ENCODE results near the gene LGALS4. TPM values are rescaled to one million over a fixed set of nuclear protein-coding genes. Genes with fewer than 3 reads are reported as not detected.

The LGALS4 gene
- total RNA-seq, 1 experiment from 2014 or later = not detected

DNA sequence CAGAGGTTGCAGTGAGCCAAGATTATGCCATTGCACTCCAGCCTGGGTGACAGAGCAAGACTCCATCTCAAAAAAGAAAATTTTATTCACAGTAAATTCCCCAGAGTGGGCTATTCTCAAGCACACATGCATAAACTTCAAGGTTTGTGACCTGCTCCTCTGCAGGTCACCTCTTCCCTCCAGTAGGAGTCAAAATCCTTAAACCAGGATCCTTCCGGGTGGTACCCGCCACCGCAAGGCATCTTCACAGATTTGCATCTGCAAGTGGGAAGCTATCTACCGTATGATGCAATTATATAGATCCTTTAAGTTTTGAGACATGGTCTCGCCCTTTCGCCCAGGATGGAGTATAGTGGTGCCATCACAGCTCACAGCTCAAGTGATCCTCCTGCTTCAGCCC, 21.8 kb upstream of the LGALS4 start:
- H3K9me3 Mint-ChIP-seq (ENCODE audit: unreplicated experiment) = no peaks in the 10 kb centered on the region
- ChIA-PET POLR2A (interaction anchor here (0.9 to 5.8 kb wide), 10 partner anchors 15 to 200 kb away, joined by 4 to 74 read pairs (median 6); partner anchors contain the start of gene ACTN4), CTCF (interaction anchor here (0.5 to 1.9 kb wide), 4 partner anchors 95 to 452 kb away, joined by 3 to 6 read pairs (median 3); partner anchors contain the start of gene SARS2)
- intact Hi-C loops (cut with micrococcal nuclease) = loop anchor here (5.0 kb wide), 2 partner anchors 37 to 277 kb away; no protein-coding TSS in a partner anchor
- H3K27me3 Mint-ChIP-seq (ENCODE audit: insufficient read depth, unreplicated experiment) = no peaks in the 10 kb centered on the region
- no peak for DNase-seq (ENCODE audit: unreplicated experiment)
- H3K4me1 Mint-ChIP-seq (ENCODE audit: insufficient read depth, unreplicated experiment) = peaks cover 27% of the 10 kb centered on the region
- H3K27ac Mint-ChIP-seq (ENCODE audit: low read depth, unreplicated experiment) = no peak overlapping the region
- no peak overlapping the region for H3K4me3 Mint-ChIP-seq (ENCODE audit: unreplicated experiment)
- H3K36me3 Mint-ChIP-seq (ENCODE audit: insufficient read depth, unreplicated experiment) = peaks cover 56% of the 10 kb centered on the region
- no peak for TF ChIP-seq CTCF (IDR thresholded peaks at IDR 0.05; ENCODE audit: unreplicated experiment)
- BruUV-seq (replicated peaks) = no TSS peak

DNA sequence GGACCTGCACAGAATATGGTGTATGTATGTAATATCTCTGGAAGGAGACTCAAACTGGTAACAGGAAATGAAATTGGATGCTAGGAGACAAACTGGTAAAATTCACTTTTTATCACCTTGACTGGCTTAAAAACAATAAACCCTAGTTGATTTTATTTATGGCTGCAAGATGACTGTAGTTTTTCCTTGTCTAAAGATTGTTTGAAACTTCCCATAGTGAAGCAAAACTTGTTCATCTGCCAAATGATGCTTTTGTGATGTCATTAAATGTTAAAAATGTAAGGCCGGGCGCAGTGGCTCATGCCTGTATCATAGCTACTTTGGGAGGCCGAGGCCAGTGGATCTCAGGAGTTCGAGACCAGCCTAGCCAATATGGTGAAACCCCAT, 21.4 kb upstream of the LGALS4 start:
- Mint-ChIP-seq H3K27ac (ENCODE audit: low read depth, unreplicated experiment) (no peak overlapping the region), H3K27me3 (ENCODE audit: insufficient read depth, unreplicated experiment) (no peaks in the 10 kb centered on the region), H3K4me3 (ENCODE audit: unreplicated experiment) (no peak overlapping the region), H3K9me3 (ENCODE audit: unreplicated experiment) (no peaks in the 10 kb centered on the region), H3K36me3 (ENCODE audit: insufficient read depth, unreplicated experiment) (peaks cover 55% of the 10 kb centered on the region), H3K4me1 (ENCODE audit: insufficient read depth, unreplicated experiment) (peaks cover 25% of the 10 kb centered on the region)
- ChIA-PET POLR2A (interaction anchor here (0.8 to 5.8 kb wide), 5 partner anchors 18 to 186 kb away, joined by 3 to 74 read pairs (median 5); partner anchors contain the start of gene ACTN4), CTCF (interaction anchor here (0.5 to 1.9 kb wide), 4 partner anchors 22 to 452 kb away, joined by 3 to 6 read pairs (median 4); no protein-coding TSS in a partner anchor)
- intact Hi-C loops (cut with micrococcal nuclease) = loop anchor here (5.0 kb wide), 2 partner anchors 37 to 277 kb away; no protein-coding TSS in a partner anchor
- no peak for TF ChIP-seq CTCF (IDR thresholded peaks at IDR 0.05; ENCODE audit: unreplicated experiment)
- DNase-seq (ENCODE audit: unreplicated experiment) = no peak
- BruUV-seq (replicated peaks) = no TSS peak

DNA sequence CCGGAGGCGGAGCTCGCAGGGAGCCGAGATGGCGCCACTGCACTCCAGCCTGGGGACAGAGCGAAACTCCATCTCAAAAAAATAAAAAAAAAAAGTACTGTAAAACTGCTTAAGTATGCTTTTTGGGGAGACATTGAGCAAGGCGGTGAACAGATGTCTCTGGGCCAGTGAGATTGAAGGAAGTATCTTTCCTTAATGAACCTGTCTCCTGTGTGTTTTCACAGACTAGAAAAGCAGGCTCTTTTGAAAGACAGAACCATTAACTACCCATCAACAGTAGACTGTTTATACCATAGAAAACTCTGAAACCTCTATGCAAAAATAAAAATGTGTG, 20.3 kb upstream of the LGALS4 start:
- peaks cover 17% of the 10 kb centered on the region for H3K4me1 Mint-ChIP-seq (ENCODE audit: insufficient read depth, unreplicated experiment)
- TF ChIP-seq CTCF (IDR thresholded peaks at IDR 0.05; ENCODE audit: unreplicated experiment) = no peak
- H3K27me3 Mint-ChIP-seq (ENCODE audit: insufficient read depth, unreplicated experiment) = no peaks in the 10 kb centered on the region
- H3K27ac Mint-ChIP-seq (ENCODE audit: low read depth, unreplicated experiment) = no peak overlapping the region
- no peak overlapping the region for H3K4me3 Mint-ChIP-seq (ENCODE audit: unreplicated experiment)
- BruUV-seq (replicated peaks) = no TSS peak
- no peak for DNase-seq (ENCODE audit: unreplicated experiment)
- POLR2A ChIA-PET = no interaction called here
- CTCF ChIA-PET = interaction anchor here (1.1 kb wide), 1 partner anchor 84 kb away, joined by 3 read pairs; no protein-coding TSS in a partner anchor
- intact Hi-C loops (cut with micrococcal nuclease) = loop anchor here (5.0 kb wide), 2 partner anchors 36 to 276 kb away; no protein-coding TSS in a partner anchor
- H3K36me3 Mint-ChIP-seq (ENCODE audit: insufficient read depth, unreplicated experiment) = peaks cover 55% of the 10 kb centered on the region
- H3K9me3 Mint-ChIP-seq (ENCODE audit: unreplicated experiment) = no peaks in the 10 kb centered on the region

- peak; percentile 73 for DNase-seq (ENCODE audit: unreplicated experiment)
- CTCF ChIA-PET = interaction anchor here (0.7 kb wide), 1 partner anchor 143 kb away, joined by 3 read pairs; no protein-coding TSS in a partner anchor
Measured at GRCh38 chr19:38831142-38831605, 18.4 kb upstream of the LGALS4 start.

More at GRCh38 chr19:38831142-38831605, 18.4 kb upstream of the LGALS4 start:
- peaks cover 17% of the 10 kb centered on the region for H3K4me1 Mint-ChIP-seq (ENCODE audit: insufficient read depth, unreplicated experiment)
- H3K9me3 Mint-ChIP-seq (ENCODE audit: unreplicated experiment) = no peaks in the 10 kb centered on the region
- H3K27ac Mint-ChIP-seq (ENCODE audit: low read depth, unreplicated experiment) = peak overlapping the region; percentile 82
- peaks cover 53% of the 10 kb centered on the region for H3K36me3 Mint-ChIP-seq (ENCODE audit: insufficient read depth, unreplicated experiment)
- TSS peak; percentile 50 for BruUV-seq (replicated peaks)
- intact Hi-C loops (cut with micrococcal nuclease) = loop anchor here (1.0 to 5.0 kb wide), 4 partner anchors 34 to 274 kb away; no protein-coding TSS in a partner anchor
- TF ChIP-seq CTCF (IDR thresholded peaks at IDR 0.05; ENCODE audit: unreplicated experiment) = no peak
- POLR2A ChIA-PET = interaction anchor here (0.9 to 2.7 kb wide), 17 partner anchors 9 to 457 kb away, joined by 3 to 31 read pairs (median 6); partner anchors contain the start of genes ACTN4, FAM98C, NFKBIB and PSMD8
- no peaks in the 10 kb centered on the region for H3K27me3 Mint-ChIP-seq (ENCODE audit: insufficient read depth, unreplicated experiment)
- H3K4me3 Mint-ChIP-seq (ENCODE audit: unreplicated experiment) = peak overlapping the region; percentile 77

Measured in MCF 10A (cell line).